Peyer's patch (tissue), 4 donors: ENCODE results near the gene FARP1. TPM values are rescaled to one million over a fixed set of nuclear protein-coding genes. Genes with fewer than 3 reads are reported as not detected.

Source experiments
- DNase-seq, 3 donors: peaks; one replicate each; pipeline ENCODE4 v3.0.0-alpha.2; 2017 to 2019
- H3K27ac ChIP-seq, 4 donors: fragments of 200-600 bp; sonication (generic); one replicate each; pipeline ENCODE4 v1.5.1; 2016 to 2019
- H3K27me3 ChIP-seq, 2 donors: fragments of 200-600 bp; sonication (generic); one replicate each; pipeline ENCODE4 v1.5.1; 2019
- H3K36me3 ChIP-seq, 3 donors: fragments of 200-600 bp; sonication (generic); one replicate each; pipeline ENCODE4 v1.5.1; 2016 to 2019
- H3K4me1 ChIP-seq, 4 donors: fragments of 200-600 bp; sonication (generic); one replicate each; pipeline ENCODE4 v1.5.1; 2016 to 2019
- H3K4me3 ChIP-seq, 4 donors: fragments of 200-600 bp; sonication (generic); 1 replicate in 3 of 4; 2 replicates in 1 of 4; pipeline ENCODE4 v1.5.1; 2016 to 2019; ENCODE audit warnings: mild to moderate bottlenecking in 1 of 4
- H3K9me3 ChIP-seq, 4 donors: fragments of 200-600 bp; sonication (generic); one replicate each; pipeline ENCODE4 v1.5.1; 2016 to 2019; ENCODE audit warnings: mild to moderate bottlenecking in 1 of 4
- CTCF ChIP-seq, 6 experiments: fragments of 450-650 bp in 4 of 6; fragments of 200-600 bp in 2 of 6; sonication (generic) in 1 of 6; IDR thresholded peaks; one replicate each; pipeline ENCODE4 v1.5.1; 2017 to 2019; ENCODE audit warnings: antibody characterized with exemption in 6 of 6, mild to moderate bottlenecking in 3 of 6, moderate library complexity in 1 of 6
- POLR2A ChIP-seq, 2 donors: fragments of 450-650 bp; IDR thresholded peaks; one replicate each; pipeline ENCODE4 v1.5.1; 2017; ENCODE audit warnings: antibody characterized with exemption in 2 of 2, mild to moderate bottlenecking in 2 of 2, moderate library complexity in 2 of 2
- total RNA-seq, 4 donors: library from RNA; depleted of rRNA; stranded (reverse); fragments of >200 nt; gene quantifications; one replicate each; pipeline ENCODE4 v1.1.0, GENCODE V29; 2016

FARP1 gene
- total RNA-seq, 4 donors from 2014 or later = 10.6 to 61.1 (median 14.9) TPM

GRCh38 chr13:98272549-98272948, 129.7 kb downstream of the FARP1 start:
- DNase-seq = no peak
- H3K27ac ChIP-seq = no peak overlapping the region
- peaks cover 0 to 5% (median 0%) of the 10 kb centered on the region in 4 donors for H3K4me1 ChIP-seq
- no peaks in the 10 kb centered on the region for H3K9me3 ChIP-seq
- no peak overlapping the region for H3K4me3 ChIP-seq
- no peaks in the 10 kb centered on the region for H3K36me3 ChIP-seq
- H3K27me3 ChIP-seq = no peaks in the 10 kb centered on the region
- TF ChIP-seq CTCF (IDR thresholded peaks at IDR 0.05) (no peak), POLR2A (IDR thresholded peaks at IDR 0.05) (no peak)

GRCh38 chr13:98273067-98273823, 130.4 kb downstream of the FARP1 start:
- no peak for DNase-seq
- Histone ChIP-seq H3K9me3 (no peaks in the 10 kb centered on the region), H3K27me3 (no peaks in the 10 kb centered on the region), H3K36me3 (no peaks in the 10 kb centered on the region), H3K4me3 (no peak overlapping the region), H3K27ac (no peak overlapping the region), H3K4me1 (peaks cover 0 to 5% (median 0%) of the 10 kb centered on the region in 4 donors)
- TF ChIP-seq CTCF (IDR thresholded peaks at IDR 0.05) = no peak
- no peak for TF ChIP-seq POLR2A (IDR thresholded peaks at IDR 0.05)

- no peak overlapping the region for H3K27ac ChIP-seq
Observed at GRCh38 chr13:98273824-98274742, 131.2 kb downstream of the FARP1 start.

GRCh38 chr13:98274921-98275487, 132.1 kb downstream of the FARP1 start:
- Histone ChIP-seq H3K27ac (no peak overlapping the region), H3K4me3 (no peak overlapping the region), H3K9me3 (no peaks in the 10 kb centered on the region), H3K27me3 (no peaks in the 10 kb centered on the region), H3K36me3 (no peaks in the 10 kb centered on the region), H3K4me1 (peaks cover 0 to 5% (median 0%) of the 10 kb centered on the region in 4 donors)
- no peak for DNase-seq
- TF ChIP-seq POLR2A (IDR thresholded peaks at IDR 0.05) (no peak), CTCF (IDR thresholded peaks at IDR 0.05) (no peak)

More at GRCh38 chr13:98273824-98274742, 131.2 kb downstream of the FARP1 start:
- no peak for DNase-seq
- Histone ChIP-seq H3K36me3 (no peaks in the 10 kb centered on the region), H3K27me3 (no peaks in the 10 kb centered on the region), H3K4me1 (peaks cover 0 to 5% (median 0%) of the 10 kb centered on the region in 4 donors), H3K9me3 (no peaks in the 10 kb centered on the region), H3K4me3 (no peak overlapping the region)
- no peak for TF ChIP-seq CTCF (IDR thresholded peaks at IDR 0.05)
- no peak for TF ChIP-seq POLR2A (IDR thresholded peaks at IDR 0.05)

- peaks cover 0 to 5% (median 0%) of the 10 kb centered on the region in 4 donors for H3K4me1 ChIP-seq
- DNase-seq = no peak
- TF ChIP-seq CTCF (IDR thresholded peaks at IDR 0.05) (no peak), POLR2A (IDR thresholded peaks at IDR 0.05) (no peak)
- no peak overlapping the region for H3K27ac ChIP-seq
- no peaks in the 10 kb centered on the region for H3K36me3 ChIP-seq
- H3K4me3 ChIP-seq = no peak overlapping the region
- no peaks in the 10 kb centered on the region for H3K9me3 ChIP-seq
- no peaks in the 10 kb centered on the region for H3K27me3 ChIP-seq
Observed at GRCh38 chr13:98275681-98276171, 132.8 kb downstream of the FARP1 start.
